Cerebellar cortex (tissue), 1 donor: ENCODE data around the gene GPRIN2.
"Not testable (repeated sequence)": the region's sequence is repeated elsewhere in the genome, so short reads cannot be mapped to it uniquely, and the experiment has no call there.

Experiments
- DNase-seq: peaks from one replicate; pipeline ENCODE4 v3.0.0-alpha.2; 2015; ENCODE audit warnings: low spot score

The GPRIN2 gene

DNA sequence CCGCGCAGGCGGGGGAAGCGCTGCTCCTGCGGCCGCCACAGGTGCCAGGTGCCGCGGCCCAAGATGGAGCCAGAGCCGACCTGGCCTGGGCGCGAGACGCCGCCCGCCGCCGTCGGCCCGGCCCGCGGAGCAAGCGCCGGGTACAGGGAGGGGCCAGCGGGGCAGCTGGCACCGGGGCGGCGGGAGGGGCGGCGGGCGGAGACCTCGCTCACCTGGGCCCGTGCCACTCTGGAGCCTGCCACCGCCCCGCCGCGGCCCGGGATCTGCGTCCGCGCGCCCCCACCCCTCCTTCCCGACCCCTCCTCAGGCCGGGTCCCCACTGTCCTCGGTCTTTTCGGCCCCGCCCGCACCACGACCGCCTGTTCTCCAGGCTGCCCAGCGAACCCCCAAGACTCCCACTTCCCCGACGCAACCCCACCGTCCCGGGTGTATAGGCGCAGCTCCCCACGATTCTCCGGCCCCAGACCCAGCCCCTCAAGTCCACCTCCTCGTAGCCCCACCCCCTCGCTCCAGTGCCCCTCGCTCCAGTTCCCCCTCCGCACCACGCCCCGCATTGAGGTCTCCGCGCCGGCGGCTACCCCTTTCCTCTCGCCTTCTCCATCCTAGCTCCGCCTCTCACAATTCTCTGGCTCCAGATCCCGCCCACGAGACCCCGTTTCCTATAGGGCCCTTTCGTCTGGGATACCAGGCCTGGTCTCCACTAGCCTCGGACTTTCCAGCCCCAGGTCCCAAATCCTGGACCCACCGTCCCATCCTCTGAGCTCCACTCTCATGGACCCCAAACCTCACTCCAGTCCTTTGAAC, at the start of gene GPRIN2:
TSS of gene GPRIN2 (minus strand) at position 144 of the 804 bp plus-strand sequence. CDS start 5,922 bp downstream, outside the sequence.
- DNase-seq = no peak

DNA sequence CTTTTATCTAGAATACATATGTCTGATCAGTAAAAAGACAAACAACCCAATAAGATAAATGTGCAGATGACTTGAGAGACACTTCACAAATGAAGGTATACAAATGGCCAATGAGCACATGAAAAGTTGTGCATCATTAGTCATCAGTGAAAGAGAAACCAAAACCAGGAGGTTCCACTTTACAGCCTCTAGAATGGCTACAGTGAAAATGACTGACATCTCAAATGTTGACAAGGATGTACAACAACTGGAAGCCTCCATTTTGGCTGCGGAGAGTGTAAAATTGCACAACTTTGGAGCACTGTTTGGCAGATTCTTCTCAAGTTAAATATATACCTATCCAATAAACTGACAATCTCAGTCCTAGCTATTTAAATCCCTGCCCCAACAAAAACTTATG, 44.1 kb upstream of the GPRIN2 start:
- not testable (repeated sequence) for DNase-seq

- DNase-seq = not testable (repeated sequence)
Observed at GRCh38 chr10:46597616-46598246, 41.3 kb upstream of the GPRIN2 start.

DNA sequence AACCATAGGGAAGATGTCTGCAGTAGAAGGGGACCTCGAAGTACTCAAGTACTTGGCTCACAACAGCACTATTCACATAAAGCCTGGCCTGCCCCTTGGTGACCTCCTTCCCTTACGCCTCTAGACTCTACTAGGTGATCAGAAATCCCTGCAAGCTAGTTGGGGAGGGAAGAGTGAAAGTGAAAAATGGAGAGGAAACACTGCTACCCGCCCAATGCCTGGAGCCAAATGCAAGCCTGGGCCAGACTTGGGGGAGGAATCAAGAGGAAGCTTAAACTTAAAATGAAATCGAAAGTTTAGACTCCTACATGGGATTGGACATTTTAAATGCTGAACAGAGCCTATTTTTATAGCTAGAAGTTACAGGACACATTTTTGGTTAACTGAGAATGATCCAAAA, 40.1 kb upstream of the GPRIN2 start:
- DNase-seq = not testable (repeated sequence)

- not testable (repeated sequence) for DNase-seq
Observed at GRCh38 chr10:46594453-46595063, 38.1 kb upstream of the GPRIN2 start.

DNA sequence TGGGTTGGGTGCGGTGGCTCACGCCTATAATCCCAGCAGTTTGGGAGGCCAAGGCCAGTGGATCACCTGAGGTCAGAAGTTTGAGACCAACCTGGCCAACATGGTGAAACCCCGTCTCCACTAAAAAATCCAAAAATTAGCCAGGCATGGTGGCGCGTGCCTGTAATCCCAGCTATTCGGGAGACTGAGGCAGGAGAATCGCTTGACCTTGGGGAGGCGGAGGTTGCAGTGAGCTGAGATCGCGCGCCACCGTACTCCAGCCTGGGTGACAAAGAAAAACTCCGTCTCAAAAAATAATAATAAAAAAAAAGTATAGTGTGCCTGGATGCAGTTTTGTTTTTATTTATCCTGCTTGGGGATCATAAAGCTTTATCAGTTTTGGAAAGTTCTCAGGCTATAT, 36.8 kb upstream of the GPRIN2 start:
- DNase-seq = not testable (repeated sequence)

DNA sequence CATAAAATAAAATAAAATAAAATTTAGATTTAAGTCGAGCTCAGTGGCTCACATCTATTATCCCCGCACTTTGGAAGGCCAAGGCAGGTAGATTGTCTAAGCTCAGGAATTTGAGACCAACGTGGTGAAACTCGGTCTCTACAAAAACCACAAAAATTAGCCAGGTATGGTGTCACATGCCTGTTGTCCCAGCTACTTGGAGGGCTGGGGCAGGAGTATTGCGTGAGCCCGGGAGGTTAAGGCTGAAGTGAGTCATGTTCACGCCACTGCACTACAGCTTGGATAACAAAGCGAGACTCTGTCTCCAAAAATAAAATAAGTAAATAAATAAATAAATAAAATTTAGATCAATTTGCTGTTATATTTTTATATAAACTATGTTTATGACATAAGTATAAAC, 34.6 kb upstream of the GPRIN2 start:
- not testable (repeated sequence) for DNase-seq

DNA sequence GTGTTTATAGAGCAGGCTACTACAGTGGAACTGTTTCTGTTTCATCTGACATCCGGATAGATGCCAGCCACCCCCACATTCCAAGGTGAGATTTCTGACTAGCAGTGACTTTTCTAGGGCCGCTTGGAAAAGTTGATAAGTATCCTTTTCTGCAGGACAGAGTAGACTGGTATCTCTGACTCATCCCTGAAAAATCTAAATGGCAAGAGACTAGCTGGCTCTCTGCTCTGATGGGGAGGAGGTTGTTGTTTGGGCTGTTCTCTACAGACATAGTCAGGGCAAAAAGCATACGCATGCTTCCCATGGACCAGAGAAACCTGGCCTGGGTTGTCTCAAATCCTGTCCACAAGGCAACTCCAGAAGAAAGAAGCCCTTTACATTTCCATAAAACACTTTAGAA, 33.1 kb upstream of the GPRIN2 start:
- DNase-seq = not testable (repeated sequence)

DNA sequence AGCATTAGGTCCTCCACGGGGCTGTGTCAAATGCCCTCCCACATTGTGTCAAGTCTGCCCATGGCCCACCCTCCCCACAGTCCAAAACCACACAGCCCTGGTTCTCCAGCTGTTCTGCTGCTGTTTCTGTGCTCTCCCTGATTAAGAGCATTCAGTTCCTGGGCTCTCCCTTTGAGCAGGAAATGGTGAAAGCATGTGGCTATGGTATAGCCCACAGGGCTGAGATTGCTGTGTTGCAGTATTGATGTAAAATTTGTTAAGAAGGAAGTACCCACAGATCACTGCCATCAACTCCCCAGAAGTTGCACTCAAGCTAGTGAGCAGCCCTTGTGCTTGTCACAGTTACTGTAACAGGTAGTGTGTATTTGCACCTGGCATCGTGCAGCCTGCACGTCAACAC, 31.8 kb upstream of the GPRIN2 start:
- DNase-seq = not testable (repeated sequence)

GRCh38 chr10:46587546-46587945, 31.1 kb upstream of the GPRIN2 start:
- not testable (repeated sequence) for DNase-seq

- not testable (repeated sequence) for DNase-seq
Observed at GRCh38 chr10:46585246-46585645, 28.8 kb upstream of the GPRIN2 start.

DNA sequence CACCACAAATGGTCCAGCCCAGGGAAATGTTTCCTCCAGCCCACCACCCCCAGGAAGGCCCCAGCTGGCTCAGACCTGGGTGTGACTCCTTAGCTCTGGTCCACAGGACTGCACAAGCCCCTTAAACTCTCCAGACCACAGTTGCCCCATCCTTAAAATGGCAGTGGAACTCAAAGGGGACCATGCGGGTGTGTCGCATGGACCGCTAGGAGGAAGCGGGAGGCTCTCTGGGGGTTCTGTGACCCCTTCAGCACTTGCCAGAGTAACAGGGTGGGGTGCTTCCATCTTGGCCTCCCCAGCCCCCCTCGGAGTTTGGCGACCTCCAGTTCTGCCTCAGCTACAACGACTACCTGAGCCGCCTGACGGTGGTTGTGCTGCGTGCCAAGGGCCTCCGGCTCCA, 27.7 kb upstream of the GPRIN2 start:
- DNase-seq = not testable (repeated sequence)

DNA sequence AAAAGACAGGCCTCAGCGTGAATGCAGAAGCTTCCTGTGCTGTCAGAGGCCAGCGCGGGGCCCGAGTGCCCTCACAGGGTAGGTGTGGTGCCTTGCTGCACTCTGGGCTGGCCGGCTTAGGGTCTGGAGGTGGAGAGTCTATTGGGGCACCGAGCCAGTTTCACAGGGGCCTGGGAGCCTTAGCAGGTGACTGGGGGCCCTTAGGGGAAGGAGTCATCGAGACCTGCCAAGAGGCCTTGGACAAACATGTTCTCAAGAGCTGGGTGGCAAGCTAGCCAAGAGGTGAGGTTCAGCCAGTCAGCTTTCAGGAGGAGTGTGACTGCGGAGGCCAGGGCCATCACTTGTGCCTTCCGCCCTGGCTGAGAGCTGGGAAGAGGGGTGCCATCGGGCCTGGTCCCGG, 26.1 kb upstream of the GPRIN2 start:
- not testable (repeated sequence) for DNase-seq

- DNase-seq = not testable (repeated sequence)
Observed at GRCh38 chr10:46581997-46582396, 25.5 kb upstream of the GPRIN2 start.

DNA sequence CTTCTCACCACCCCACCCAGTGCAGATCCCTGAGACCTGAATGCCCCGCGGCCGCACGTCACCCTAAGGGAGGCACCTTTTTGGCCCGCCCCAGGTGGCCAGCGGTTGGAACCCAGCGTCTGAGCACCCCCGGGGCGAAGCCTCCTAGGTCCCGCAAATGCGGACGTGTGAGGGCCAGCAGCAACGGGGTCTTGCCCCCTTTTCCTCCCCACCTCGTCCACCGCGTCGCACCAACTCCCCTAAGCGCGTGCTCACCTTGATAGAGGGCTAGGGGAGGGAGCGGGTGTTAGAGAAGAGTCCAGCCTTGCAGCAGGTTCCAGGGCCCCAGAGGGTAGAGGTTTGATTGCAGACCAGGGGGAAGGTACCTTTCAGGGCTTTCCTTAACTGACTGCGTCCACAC, 22.9 kb upstream of the GPRIN2 start:
- not testable (repeated sequence) for DNase-seq

- not testable (repeated sequence) for DNase-seq
Observed at GRCh38 chr10:46578474-46579178, 22.2 kb upstream of the GPRIN2 start, which contains the start of gene SYT15. Gene SYT15, plus strand, starts transcription at chr10:46579128. Its CDS starts 41 bp downstream, at chr10:46579169.

GRCh38 chr10:46577624-46578473, 21.4 kb upstream of the GPRIN2 start:
- DNase-seq = not testable (repeated sequence)

- not testable (repeated sequence) for DNase-seq
Observed at GRCh38 chr10:46573884-46574283, 17.4 kb upstream of the GPRIN2 start.

DNA sequence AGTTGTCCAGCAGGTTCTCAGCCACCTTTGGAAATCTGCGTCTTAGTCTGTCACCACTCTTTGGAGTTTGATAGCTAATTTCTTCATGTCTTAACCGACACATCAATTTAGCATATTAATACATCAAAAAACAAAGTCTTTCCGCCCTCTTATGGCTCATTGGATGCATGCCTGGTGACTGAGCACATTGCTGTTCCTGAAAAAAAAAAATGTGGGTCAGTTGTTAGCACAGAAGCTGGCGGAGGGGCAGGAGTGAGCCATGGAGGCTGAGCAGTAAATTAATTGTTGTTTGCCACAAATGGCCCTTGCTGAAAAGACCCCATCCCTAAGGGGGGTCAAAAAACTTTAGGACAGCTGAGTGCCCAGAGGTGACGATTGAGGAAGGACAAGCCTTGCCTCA, 16.9 kb upstream of the GPRIN2 start:
- peak; percentile 8 for DNase-seq

GRCh38 chr10:46572765-46573164, 16.3 kb upstream of the GPRIN2 start:
- peak; percentile 0 for DNase-seq

- DNase-seq = not testable (repeated sequence)
Observed at GRCh38 chr10:46570655-46571054, 14.2 kb upstream of the GPRIN2 start.
